GM06990 (cell line): ENCODE results near the gene FUBP3.
A peak's percentile ranks its signal among the peaks of the same experiment; 100 is the strongest.
"Not testable (repeated sequence)": the region's sequence is repeated elsewhere in the genome, so short reads cannot be mapped to it uniquely, and the experiment has no call there.

Experiments used
- DNase-seq: peaks from one replicate; pipeline ENCODE4 v3.0.0-alpha.2; 2011; ENCODE audit not compliant: insufficient read length; ENCODE audit errors: extremely low read depth
- H3K27me3 ChIP-seq: replicated peaks from 2 replicates; pipeline ENCODE4 v1.6.0; 2011; ENCODE audit warnings: low read length; ENCODE audit not compliant: control insufficient read depth, insufficient read depth
- H3K36me3 ChIP-seq: 2 replicates; pipeline ENCODE4 v1.5.1; 2011; ENCODE audit warnings: low read length; ENCODE audit not compliant: control insufficient read depth, insufficient read depth
- H3K4me3 ChIP-seq: replicated peaks from 2 replicates; pipeline ENCODE4 v1.5.1; 2011; ENCODE audit warnings: low read depth, mild to moderate bottlenecking, control low read depth, low read length
- CTCF ChIP-seq: IDR thresholded peaks from 2 replicates; pipeline ENCODE4 v1.5.1; 2011; ENCODE audit warnings: low read length, control low read depth, mild to moderate bottlenecking, inconsistent platforms; ENCODE audit not compliant: insufficient read depth, poor library complexity, severe bottlenecking

The FUBP3 gene

GRCh38 chr9:130677252-130677651, 97.9 kb downstream of the FUBP3 start:
- H3K4me3 ChIP-seq = no peak overlapping the region
- no peak for TF ChIP-seq CTCF
- H3K36me3 ChIP-seq = no peaks in the 10 kb centered on the region
- DNase-seq = no peak
- no peaks in the 10 kb centered on the region; the same call in none of the 2 replicates for H3K27me3 ChIP-seq

- TF ChIP-seq CTCF = no peak
- Histone ChIP-seq H3K27me3 (no peaks in the 10 kb centered on the region; the same call in none of the 2 replicates), H3K36me3 (no peaks in the 10 kb centered on the region), H3K4me3 (peak overlapping the region; percentile 58)
- DNase-seq = peak; percentile 80
Measured at GRCh38 chr9:130680836-130681768, 101.7 kb downstream of the FUBP3 start.

GRCh38 chr9:130681769-130682420, 102.5 kb downstream of the FUBP3 start:
- Histone ChIP-seq H3K4me3 (peak overlapping the region; percentile 58), H3K27me3 (no peaks in the 10 kb centered on the region; the same call in none of the 2 replicates), H3K36me3 (no peaks in the 10 kb centered on the region)
- no peak for TF ChIP-seq CTCF
- peak; percentile 52 for DNase-seq

- H3K27me3 ChIP-seq = no peaks in the 10 kb centered on the region; the same call in 1 of the 2 replicates
- peak; percentile 79 for TF ChIP-seq CTCF
- no peak for DNase-seq
Measured at GRCh38 chr9:130682421-130683121, 103.2 kb downstream of the FUBP3 start.

GRCh38 chr9:130685104-130685503, 105.7 kb downstream of the FUBP3 start:
- Histone ChIP-seq H3K27me3 (no peaks in the 10 kb centered on the region; the same call in 1 of the 2 replicates), H3K4me3 (no peak overlapping the region), H3K36me3 (no peaks in the 10 kb centered on the region)
- no peak for TF ChIP-seq CTCF
- no peak for DNase-seq

More at GRCh38 chr9:130682421-130683121, 103.2 kb downstream of the FUBP3 start:
- Histone ChIP-seq H3K4me3 (peak overlapping the region; percentile 16; the same call in 1 of the 2 replicates), H3K36me3 (no peaks in the 10 kb centered on the region)

GRCh38 chr9:130685945-130686344, 106.6 kb downstream of the FUBP3 start:
- H3K4me3 ChIP-seq, H3K27me3 ChIP-seq, DNase-seq, H3K36me3 ChIP-seq: not testable (repeated sequence)
